GM18508 (cell line): ENCODE measurements around the gene ADGRL3.

Experiments
- ATAC-seq: cut with Tn5 transposase; IDR thresholded peaks from one replicate; pipeline ENCODE4 v1.9.1; 2021; ENCODE audit warnings: moderate number of reproducible peaks; ENCODE audit not compliant: insufficient read depth, unreplicated experiment

Gene ADGRL3

DNA sequence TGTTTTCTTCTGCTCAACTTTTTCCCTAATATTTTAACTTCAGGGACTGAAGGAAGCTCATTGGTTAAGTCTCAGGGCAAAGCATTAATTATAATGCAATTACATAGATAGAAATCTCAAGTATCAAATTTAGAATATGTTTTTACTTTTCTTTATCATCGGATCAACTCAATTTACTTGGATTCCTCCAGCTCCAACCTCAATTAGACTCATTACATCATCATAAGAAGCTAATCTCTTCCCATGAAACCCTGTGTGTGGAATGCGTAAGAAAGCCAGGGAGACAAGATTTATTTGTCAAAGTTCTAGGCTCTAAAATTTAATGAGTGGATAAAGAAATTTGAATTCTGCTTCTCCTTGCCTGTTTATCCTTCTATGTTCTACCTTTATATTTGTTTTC, 918.4 kb downstream of the ADGRL3 start:
- ATAC-seq: no peak

DNA sequence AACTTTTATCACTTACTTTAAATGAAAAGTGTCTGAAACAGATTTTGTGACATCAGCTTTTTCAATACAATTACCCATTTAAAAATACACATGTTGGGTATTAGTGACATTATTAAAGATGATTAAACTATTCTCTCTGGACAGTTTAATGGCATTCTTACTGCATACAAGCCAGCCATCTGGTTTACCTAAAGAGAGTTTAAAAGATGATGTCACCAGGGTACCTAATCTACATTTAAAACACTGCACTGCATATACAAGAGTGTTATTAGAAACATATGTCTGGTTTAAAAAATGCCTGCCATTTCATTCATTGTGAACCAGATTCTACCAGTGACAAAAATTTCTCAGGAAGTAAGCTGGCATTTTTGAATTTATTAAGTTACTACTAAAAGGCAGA, 919.1 kb downstream of the ADGRL3 start:
- ATAC-seq: no peak

DNA sequence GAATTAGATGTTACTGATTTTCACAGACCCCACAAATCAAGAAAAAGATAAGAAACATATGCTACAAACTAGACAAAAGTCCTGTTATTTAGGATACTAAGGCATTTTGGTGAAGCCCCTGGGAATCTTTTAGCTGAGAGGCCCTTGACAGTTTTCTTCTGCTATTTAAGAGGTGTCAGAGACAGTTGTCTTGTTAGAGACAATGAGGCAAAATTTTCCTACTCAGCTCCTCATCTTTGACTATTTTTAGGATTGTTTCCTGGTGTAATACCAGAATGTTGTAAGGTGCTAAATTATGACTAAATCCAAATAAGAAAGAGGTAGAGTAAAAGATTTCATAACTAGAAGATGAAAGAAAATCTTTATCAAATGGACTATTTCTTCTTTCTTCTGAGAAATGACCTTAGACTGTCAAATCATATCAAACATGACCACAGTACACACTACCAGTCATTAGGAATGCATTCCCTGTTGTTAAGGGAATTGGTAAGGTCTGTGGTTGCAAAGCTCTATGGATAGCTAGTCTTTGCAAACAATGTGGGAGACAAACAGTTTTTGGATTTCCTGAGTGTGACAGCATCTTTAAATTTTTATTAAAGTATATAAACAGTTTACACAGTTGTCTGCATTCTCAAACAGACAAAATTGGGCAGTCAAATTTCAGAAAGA, 926.1 kb downstream of the ADGRL3 start:
- no peak for ATAC-seq
